BJ (cell line): ENCODE measurements around the gene ALAS1. TPM values are rescaled to one million over a fixed set of nuclear protein-coding genes. Genes with fewer than 3 reads are reported as not detected.

Experiments used
- CTCF ChIA-PET: fragments of 350-600 bp; formaldehyde crosslinking; extraction: SDS; loops from one replicate; lab custom pipeline; 2021; ENCODE audit warnings: antibody characterized with exemption, inconsistent platforms; lab: Yijun Ruan, JAX
- POLR2A ChIA-PET: fragments of 300-600 bp; sonication (Branson Sonifier 250); formaldehyde crosslinking; extraction: SDS; loops from one replicate; lab custom pipeline; 2021; ENCODE audit warnings: antibody characterized with exemption; lab: Charles Lee
- DNase-seq: peaks from one replicate; pipeline ENCODE4 v3.0.0-alpha.2; 2011; ENCODE audit warnings: low read depth
- H3K27me3 ChIP-seq: 2 replicates; pipeline ENCODE4 v1.6.0; 2011; ENCODE audit warnings: low read length; ENCODE audit not compliant: control insufficient read depth, insufficient read depth
- H3K36me3 ChIP-seq: 2 replicates; pipeline ENCODE4 v1.5.1; 2011; ENCODE audit warnings: low read length; ENCODE audit not compliant: control insufficient read depth, insufficient read depth
- H3K4me3 ChIP-seq: 2 replicates; pipeline ENCODE4 v1.5.1; 2011; ENCODE audit warnings: low read depth, mild to moderate bottlenecking, control low read depth, low read length
- polyA plus RNA-seq: library from polyadenylated mRNA; depleted of rRNA; stranded (reverse); fragments of >200 nt; gene quantifications from 2 replicates; pipeline ENCODE4 v1.2.3, GENCODE V29; 2011
- TF ChIP-seq, protein P1 (sequence below): IDR thresholded peaks from 2 replicates; pipeline ENCODE4 v1.5.1; 2011; ENCODE audit warnings: low read depth, mild to moderate bottlenecking, control low read depth, inconsistent platforms, low read length, moderate library complexity; ENCODE audit not compliant: insufficient read depth

Gene ALAS1
- polyA plus RNA-seq, 1 experiment = 51.7 TPM

DNA sequence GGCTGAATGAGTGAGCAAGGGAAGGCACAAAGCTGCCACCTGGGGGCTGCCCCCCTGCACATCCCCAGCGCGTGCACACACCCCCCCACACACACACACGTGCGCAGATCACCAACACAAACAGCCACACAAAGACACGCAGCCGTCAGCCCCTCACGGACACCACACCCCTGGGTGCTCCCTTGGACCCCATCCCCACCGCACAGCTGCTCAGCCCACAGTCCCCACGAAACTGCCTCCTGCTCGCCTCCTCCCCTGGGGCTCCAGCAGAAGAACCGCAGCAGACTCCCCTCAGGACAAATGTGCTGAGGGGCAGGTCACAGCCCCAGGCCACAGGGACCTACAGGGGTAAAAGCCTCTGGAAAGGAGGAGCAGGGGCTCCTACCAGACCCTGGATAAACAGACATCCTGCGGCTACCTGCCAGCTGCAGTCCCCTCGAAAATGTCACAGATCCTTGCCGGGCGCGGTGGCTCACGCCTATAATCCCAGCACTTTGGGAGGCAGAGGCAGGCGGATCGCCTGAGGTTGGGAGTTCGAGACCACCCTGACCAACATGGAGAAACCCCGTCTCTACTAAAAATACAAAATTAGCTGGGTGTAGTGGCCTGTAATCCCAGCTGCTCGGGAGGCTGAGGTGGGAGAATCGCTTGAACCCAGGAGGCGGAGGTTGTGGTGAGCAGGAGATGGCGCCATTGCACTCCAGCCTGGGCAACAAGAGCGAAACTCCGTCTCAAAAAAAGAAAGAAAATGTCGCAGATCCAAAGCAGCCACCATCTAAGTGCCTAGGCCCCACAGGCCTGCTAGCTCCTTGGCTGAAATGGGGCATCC lies 34.5 kb downstream of the ALAS1 start:
- peaks cover 54% of the 10 kb centered on the region for H3K36me3 ChIP-seq
- no peaks in the 10 kb centered on the region for H3K27me3 ChIP-seq
- TF ChIP-seq, protein P1, sequence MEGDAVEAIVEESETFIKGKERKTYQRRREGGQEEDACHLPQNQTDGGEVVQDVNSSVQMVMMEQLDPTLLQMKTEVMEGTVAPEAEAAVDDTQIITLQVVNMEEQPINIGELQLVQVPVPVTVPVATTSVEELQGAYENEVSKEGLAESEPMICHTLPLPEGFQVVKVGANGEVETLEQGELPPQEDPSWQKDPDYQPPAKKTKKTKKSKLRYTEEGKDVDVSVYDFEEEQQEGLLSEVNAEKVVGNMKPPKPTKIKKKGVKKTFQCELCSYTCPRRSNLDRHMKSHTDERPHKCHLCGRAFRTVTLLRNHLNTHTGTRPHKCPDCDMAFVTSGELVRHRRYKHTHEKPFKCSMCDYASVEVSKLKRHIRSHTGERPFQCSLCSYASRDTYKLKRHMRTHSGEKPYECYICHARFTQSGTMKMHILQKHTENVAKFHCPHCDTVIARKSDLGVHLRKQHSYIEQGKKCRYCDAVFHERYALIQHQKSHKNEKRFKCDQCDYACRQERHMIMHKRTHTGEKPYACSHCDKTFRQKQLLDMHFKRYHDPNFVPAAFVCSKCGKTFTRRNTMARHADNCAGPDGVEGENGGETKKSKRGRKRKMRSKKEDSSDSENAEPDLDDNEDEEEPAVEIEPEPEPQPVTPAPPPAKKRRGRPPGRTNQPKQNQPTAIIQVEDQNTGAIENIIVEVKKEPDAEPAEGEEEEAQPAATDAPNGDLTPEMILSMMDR = no peak; the same call in 1 of the 2 replicates
- no peak for DNase-seq
- no peak overlapping the region for H3K4me3 ChIP-seq
- ChIA-PET CTCF (interaction anchor here (0.6 to 10.7 kb wide), 15 partner anchors 8 to 119 kb away, joined by 3 to 131 read pairs (median 5); partner anchors contain the start of genes PPM1M and TLR9), POLR2A (no interaction called here)

DNA sequence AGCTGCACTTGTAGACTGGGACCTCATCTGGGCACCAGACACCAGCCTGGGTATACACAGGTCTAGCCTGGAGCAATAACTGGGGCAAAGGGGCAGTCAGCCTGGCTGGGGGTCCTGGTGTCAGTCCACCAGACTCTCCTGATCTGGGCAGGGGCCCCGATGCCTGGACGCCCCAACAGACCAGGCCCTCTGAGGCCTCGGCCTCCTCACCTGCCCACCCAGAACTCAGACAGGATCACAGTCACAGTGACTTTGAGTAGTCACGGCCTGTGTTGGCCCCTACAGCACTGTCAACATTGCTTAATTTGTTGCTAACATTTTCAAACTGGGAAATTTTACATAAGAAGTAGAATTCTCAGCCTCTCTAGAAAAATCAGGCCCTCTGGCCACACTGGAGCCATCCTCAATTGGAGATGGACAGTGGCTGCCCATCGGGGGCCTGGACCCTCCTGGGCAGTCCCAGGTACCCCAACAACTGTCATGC lies 35.2 kb downstream of the ALAS1 start:
- TF ChIP-seq, protein P1 = no peak
- H3K4me3 ChIP-seq = no peak overlapping the region
- DNase-seq = no peak
- CTCF ChIA-PET = interaction anchor here (0.8 to 10.7 kb wide), 5 partner anchors 10 to 119 kb away, joined by 3 to 131 read pairs (median 7); partner anchors contain the start of gene TLR9
- H3K36me3 ChIP-seq = peaks cover 54% of the 10 kb centered on the region
- POLR2A ChIA-PET = no interaction called here
- H3K27me3 ChIP-seq = no peaks in the 10 kb centered on the region

DNA sequence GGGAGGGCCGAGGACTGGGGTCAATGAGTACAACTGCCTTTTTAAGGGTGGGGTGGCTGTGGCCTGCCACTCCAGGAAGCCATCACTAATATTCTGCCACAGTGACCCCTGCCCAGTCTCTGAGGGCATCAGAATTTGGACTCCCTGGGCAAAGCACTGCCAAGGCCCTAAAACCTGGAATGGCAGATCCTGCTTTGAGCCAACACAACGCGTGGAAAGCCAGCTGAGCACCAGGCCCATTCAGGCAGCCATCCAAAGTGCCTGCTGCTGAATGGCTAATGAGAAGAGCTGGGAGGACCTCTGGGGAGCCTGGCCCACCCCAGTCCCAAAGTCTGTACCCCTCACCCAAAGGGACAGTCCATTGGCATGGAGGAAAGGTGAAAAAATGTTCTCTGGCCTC lies 36.0 kb downstream of the ALAS1 start:
- CTCF ChIA-PET = interaction anchor here (1.2 to 10.7 kb wide), 4 partner anchors 11 to 151 kb away, joined by 3 to 131 read pairs (median 4); partner anchors contain the start of genes POC1A, TLR9 and WDR82
- POLR2A ChIA-PET = no interaction called here

DNA sequence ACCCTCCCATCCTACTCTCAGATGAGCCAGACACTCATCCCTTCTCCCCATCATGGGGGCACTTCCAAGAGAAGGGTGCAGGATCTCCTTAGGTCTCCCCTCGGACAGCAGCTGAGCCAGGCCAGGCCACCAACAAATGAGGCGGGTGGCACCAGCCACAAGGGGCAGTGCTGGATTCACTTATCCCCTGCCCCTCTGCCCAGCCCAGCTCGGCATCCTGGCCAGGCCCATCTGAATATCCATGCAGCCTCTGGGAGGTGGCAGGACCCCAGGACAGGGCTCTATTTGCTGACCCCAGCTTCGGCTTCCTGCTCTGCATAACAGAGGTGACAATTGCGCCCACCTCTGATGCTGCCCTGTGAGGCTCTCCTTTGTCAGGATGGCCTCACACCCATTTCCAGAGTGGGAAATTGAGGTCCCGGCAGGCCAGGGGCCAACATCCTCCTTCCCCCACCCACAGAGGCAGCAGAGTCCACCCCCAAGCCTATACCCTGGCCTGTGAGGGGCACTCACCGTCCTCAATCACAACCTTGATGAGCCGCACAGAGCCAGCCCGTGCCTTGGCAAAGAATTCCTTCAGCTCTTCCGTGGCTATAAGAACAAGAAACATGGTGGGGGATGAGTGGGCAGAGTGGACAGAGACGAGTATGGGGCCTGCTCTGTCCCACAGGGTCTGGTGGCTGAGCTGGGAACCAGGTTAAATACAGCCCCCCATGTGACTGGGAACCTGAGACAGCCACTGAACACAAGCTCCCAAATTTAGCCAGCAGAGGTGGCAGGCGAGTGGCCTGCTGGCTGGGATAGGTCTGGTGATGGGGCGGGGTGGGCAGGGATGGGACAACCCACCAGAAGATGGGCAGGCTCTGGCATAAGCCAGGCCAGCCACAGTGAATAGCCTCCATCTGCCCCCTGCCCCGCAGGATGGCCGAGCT lies 36.8 kb downstream of the ALAS1 start:
- H3K27me3 ChIP-seq = no peaks in the 10 kb centered on the region
- CTCF ChIA-PET = interaction anchor here (1.2 to 10.7 kb wide), 5 partner anchors 12 to 150 kb away, joined by 3 to 131 read pairs (median 4); partner anchors contain the start of genes POC1A, TLR9 and WDR82
- peaks cover 42% of the 10 kb centered on the region for H3K36me3 ChIP-seq
- TF ChIP-seq, protein P1 = no peak
- DNase-seq = no peak
- POLR2A ChIA-PET = no interaction called here
- H3K4me3 ChIP-seq = no peak overlapping the region

More for the DNA sequence above, 36.0 kb downstream of the ALAS1 start:
- Histone ChIP-seq H3K27me3 (no peaks in the 10 kb centered on the region), H3K36me3 (peaks cover 49% of the 10 kb centered on the region), H3K4me3 (no peak overlapping the region)
- TF ChIP-seq, protein P1 = no peak
- DNase-seq = no peak
